H1 (cell line): Measurements from ENCODE around the gene ARID5B. TPM values are rescaled to one million over a fixed set of nuclear protein-coding genes. Genes with fewer than 3 reads are reported as not detected.

Experiments
- polyA plus RNA-seq, 7 experiments: library from polyadenylated mRNA; depleted of rRNA in 3 of 7; stranded (reverse) in 5 of 7; unstranded in 2 of 7; fragments of >200 nt in 5 of 7; fragments of 200-250 nt in 2 of 7; gene quantifications; 1 replicate in 5 of 7; 2 replicates in 1 of 7; 4 replicates in 1 of 7; pipeline versions ENCODE4 v1.2.1 to v1.2.3, GENCODE V29; 2011 to 2013; ENCODE audit warnings: missing spikeins in 2 of 7, mixed read lengths in 2 of 7
- total RNA-seq: library from RNA; stranded (reverse); fragmentation: NEBNext Ultra II Directional; extraction: Animal tissue kit (Norgen Biotek cat#: 25700); gene quantifications from 2 replicates; pipeline ENCODE4 v1.2.1, GENCODE V29; 2021

Gene ARID5B
- total and polyA plus RNA-seq, 2 of the 8 experiments (the other 6 are each of a cell fraction or from before 2014, with no cell fraction given) = 0.21 to 1.1 TPM

Other genes starting within 250 kb of the ARID5B start
- not detected in 2 replicates for gene CABCOCO1, start 238.8 kb upstream of the ARID5B start, total RNA-seq
- not detected in 2 replicates for gene CABCOCO1, start 238.8 kb upstream of the ARID5B start, polyA plus RNA-seq (2011; rRNA removed)